ENCODE results near the gene PRKACG. TPM values are rescaled to one million over a fixed set of nuclear protein-coding genes. Genes with fewer than 3 reads are reported as not detected.

PRKACG gene
- total RNA-seq = not detected in 2 replicates

DNA sequence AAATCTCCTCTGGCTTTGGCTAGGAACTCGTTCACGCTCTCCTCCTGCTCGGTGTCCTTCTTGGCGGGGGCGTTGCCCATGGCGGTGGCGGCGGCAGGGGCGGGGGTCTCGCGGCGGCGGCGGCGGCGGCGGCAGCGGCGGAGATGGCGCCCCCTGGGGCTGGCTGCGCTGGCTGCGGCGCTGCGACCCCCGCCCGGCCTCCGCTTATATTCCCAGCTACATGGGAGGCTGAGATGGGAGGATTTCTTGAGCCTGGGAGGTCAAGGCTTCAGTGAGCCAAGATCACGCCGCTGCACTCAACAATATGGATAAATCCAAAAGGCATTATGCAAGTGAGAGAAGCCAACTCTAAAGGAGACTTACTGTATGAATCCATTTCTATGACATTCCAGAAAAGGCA, at the start of gene PRKACG:
TSS of gene PRKACG (minus strand) at position 101 of the 400 bp plus-strand sequence. CDS start at position 80, 21 bp downstream.

GRCh38 chr9:69035438-69036308, 21.8 kb upstream of the PRKACG start, which contains the start of gene FXN:
FXN (plus strand) TSS chr9:69035752; CDS start chr9:69035783, 31 bp downstream.

Other genes starting within 250 kb of the PRKACG start
- 4.6 and 19.1 TPM in 2 replicates for gene FXN, start 21.6 kb upstream of the PRKACG start, total RNA-seq
- 80.2 and 96.6 TPM in 2 replicates for gene TJP2, start 160.2 kb upstream of the PRKACG start, total RNA-seq